NCI-H1436 treated with DMSO at 0.1 percent for 48 hours (cell line): ENCODE data around the gene UCP2.

Experiments used
- DNase-seq: peaks from one replicate; lab custom pipeline; 2025; lab: John Stamatoyannopoulos, UW

Gene UCP2

GRCh38 chr11:73982595-73982989, at the start of gene UCP2:
UCP2 (minus strand) TSS chr11:73982843; CDS start chr11:73978378, 4,465 bp downstream.
- peak; percentile 39 for DNase-seq

- DNase-seq: no peak
Observed at GRCh38 chr11:74030723-74031676, 48.4 kb upstream of the UCP2 start.

GRCh38 chr11:74025467-74026166, 43.0 kb upstream of the UCP2 start:
- DNase-seq: no peak

- no peak for DNase-seq
Observed at GRCh38 chr11:74024261-74025029, 41.8 kb upstream of the UCP2 start.

GRCh38 chr11:74023276-74023675, 40.6 kb upstream of the UCP2 start:
- DNase-seq: no peak

GRCh38 chr11:74022546-74022945, 39.9 kb upstream of the UCP2 start:
- no peak for DNase-seq

DNA sequence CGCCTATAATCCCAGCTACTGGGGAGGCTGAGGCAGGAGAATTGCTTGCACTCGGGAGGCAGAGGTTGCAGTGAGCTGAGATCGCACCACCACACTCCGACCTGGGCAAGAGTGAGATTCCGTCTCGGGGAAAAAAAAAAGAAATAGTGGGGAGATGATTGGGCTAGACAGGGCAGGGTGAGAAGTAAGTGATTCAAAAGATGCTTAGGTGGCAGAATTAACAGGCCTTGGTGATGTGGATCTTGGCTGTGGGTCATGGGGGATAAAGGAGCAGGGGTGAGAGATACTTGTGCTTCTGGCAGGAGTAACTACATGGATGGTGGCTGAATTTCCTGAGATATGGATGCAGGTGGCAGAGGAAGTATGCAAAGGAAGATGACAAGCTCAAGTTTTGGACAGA, 39.4 kb upstream of the UCP2 start:
- no peak for DNase-seq

- DNase-seq: no peak
Observed at GRCh38 chr11:74020539-74020938, 37.9 kb upstream of the UCP2 start.

DNA sequence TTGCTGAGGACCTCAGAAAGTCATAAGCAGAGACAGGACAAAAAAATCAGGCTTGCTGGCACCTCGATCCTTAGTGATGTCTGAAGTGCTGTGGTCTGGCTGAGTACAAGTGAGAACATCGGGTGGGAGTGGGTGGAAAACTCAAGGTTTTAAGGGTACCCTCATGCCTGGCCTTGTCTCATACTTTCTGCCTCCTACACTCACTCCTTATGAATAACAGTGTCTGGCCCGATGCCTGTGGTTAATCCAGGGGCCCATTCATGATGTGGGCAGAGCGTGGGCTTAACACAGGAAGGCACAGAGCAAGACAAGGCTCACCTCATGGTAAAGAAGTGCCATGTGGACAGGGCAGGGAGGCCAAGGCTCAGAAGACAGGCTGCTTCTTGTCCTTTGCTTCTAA, 37.2 kb upstream of the UCP2 start:
- no peak for DNase-seq

- no peak for DNase-seq
Observed at GRCh38 chr11:74019104-74019738, 36.6 kb upstream of the UCP2 start.

GRCh38 chr11:74018331-74019005, 35.8 kb upstream of the UCP2 start:
- no peak for DNase-seq

GRCh38 chr11:74017631-74018030, 35.0 kb upstream of the UCP2 start:
- DNase-seq: no peak

- DNase-seq: no peak
Observed at GRCh38 chr11:74015919-74016684, 33.5 kb upstream of the UCP2 start.

GRCh38 chr11:74014880-74015279, 32.2 kb upstream of the UCP2 start:
- no peak for DNase-seq

DNA sequence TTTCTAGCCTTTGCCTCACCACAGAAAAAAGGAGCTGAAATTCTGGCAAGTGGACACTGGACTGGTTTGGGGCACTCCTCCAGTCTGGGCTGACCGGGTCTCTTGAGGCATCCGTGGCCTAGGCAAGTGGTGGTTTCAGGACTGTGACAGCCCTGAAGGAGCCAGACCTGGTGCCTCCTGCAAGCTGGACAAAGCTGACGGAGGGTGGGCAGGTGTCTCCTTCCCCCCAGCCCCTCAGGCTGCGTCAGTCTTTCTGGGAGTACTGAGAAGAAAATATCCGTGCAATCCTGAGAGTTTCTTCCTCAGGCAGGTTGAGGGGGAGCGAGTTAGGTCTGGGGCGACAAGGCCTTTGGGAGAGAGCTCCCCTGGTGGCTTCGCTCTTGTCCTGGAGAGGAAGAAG, 30.5 kb upstream of the UCP2 start:
- no peak for DNase-seq

GRCh38 chr11:74012074-74012809, 29.6 kb upstream of the UCP2 start:
- DNase-seq: no peak

DNA sequence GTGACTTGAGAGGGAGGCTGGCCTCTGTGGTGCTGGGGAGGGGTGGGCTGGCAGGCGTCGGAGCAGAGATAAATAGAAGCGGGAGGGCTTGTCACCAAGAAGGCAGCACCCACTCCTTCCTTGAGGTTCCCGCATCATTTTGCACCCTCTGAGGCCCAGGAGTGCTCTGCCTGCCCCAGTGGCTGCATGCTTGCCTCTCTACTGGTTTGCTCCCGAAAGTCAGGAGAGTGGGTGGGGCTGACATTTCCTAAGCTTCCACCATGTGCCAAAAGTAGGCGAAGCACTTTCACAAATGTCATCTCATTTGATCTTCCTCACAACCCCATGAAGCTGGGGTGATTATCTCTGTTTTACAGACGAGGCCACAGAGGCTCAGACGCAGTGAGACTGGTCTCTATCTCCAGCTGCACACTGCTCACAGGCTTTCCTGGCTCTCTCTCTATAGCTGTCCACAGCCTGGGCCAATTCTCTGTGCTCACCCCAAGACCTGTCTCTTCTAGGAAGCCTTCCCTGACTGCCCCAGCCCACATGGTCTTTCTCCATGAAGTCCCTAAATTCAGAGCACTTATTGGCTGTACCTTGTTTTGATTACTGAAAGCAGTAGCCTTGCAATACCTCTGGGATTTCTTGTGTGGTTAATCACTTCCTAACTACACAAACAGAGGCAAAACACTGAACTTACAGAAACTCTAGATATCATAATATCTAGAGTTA, 28.9 kb upstream of the UCP2 start:
- no peak for DNase-seq

DNA sequence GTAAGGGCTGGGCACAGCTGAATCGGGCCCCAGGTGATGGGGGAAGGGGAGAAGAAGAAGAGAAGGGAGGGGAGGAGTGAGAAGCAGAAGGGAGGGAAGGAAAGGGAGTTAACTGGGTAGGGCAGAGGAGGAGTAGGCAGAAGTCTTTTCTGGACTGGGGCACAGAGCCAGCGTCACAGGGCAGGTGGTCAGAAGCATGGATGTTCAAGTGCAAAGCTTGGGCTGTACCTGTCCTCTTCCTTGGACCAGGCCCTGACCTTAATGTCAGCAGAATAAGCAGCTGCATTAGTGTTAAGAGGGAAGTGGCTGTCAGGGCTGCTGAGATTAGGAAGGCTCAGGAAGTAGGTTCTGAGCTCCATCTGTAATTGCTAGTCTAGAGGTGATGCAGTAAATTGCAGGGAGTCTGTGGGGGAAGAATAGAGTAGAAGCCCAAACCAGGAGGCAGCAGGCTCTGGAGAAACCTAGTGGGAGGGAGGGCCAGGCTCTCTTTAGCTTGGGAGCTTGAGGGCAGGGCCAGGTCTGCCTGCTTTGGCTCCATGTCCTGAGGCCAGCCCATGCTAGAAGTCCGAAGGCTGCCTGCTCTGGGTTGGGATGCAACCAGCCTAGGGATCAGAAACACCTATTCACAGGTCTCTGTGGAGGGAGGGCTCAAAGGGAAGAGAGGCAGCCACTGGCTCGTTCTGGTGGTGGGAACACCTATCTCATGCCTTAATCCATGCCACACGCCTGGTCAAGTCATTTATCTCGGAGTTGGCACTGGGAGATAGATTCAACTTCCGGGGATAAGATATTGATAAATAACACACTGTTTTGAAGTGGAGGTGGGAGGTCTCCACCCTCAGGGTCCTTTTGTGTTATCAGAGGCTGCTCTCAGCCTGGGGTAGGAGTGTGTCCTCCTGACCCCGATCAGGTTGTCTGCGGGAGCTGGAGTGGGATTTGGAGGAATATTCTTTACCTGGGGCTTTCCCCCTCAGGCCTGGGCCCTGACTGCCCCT, 28.0 kb upstream of the UCP2 start:
- no peak for DNase-seq
